K562 (cell line): ENCODE results near the gene TRMT10B. TPM values are rescaled to one million over a fixed set of nuclear protein-coding genes. Genes with fewer than 3 reads are reported as not detected.
"Not testable (repeated sequence)": the region's sequence is repeated elsewhere in the genome, so short reads cannot be mapped to it uniquely, and the experiment has no call there.

ENCODE experiments used
- ATAC-seq: fragments of 200-7000 bp; cut with Tn5 transposase; 3 replicates; pipeline ENCODE4 v1.9.1; 2020; ENCODE audit warnings: moderate library complexity
- BruUV-seq: library from RNA; stranded (reverse); fragments of 400-500 nt; replicated peaks from 2 replicates; lab custom pipeline; 2021; lab: Mats Ljungman, UMichigan
- CTCF ChIA-PET: fragments of 300-600 bp; formaldehyde crosslinking; extraction: SDS; loops from one replicate; lab custom pipeline; 2021; ENCODE audit warnings: low intra/inter-chr PET ratio; lab: Yijun Ruan, JAX
- POLR2A ChIA-PET: fragments of 300-600, 350-650 bp; sonication (Branson Sonifier 250); formaldehyde crosslinking; extraction: SDS; loops from one replicate; lab custom pipeline; 2021; ENCODE audit warnings: antibody characterized with exemption, inconsistent platforms; lab: Yijun Ruan, JAX
- DNase-seq, 4 experiments: peaks; one replicate each; pipeline versions ENCODE4 v3.0.0 to v3.0.0-alpha.2; 2011 to 2018; ENCODE audit warnings: low spot score in 3 of 4, mixed read lengths in 3 of 4; ENCODE audit errors: extremely low read depth in 1 of 4
- FAIRE-seq: peaks from 2 replicates; lab custom pipeline; 2011; peaks lifted over from hg19 to GRCh38; lab: Jason Lieb, UNC
- H2AFZ ChIP-seq: 2 replicates; pipeline ENCODE4 v1.6.0; 2011; ENCODE audit warnings: low read depth, low read length, control low read depth, inconsistent platforms
- H3K27ac ChIP-seq: fragments of 200-600 bp; 3 replicates; pipeline ENCODE4 v1.8.0; 2011; ENCODE audit warnings: low read depth, mild to moderate bottlenecking, control low read depth, inconsistent platforms, low read length, moderate library complexity, mixed read lengths; ENCODE audit errors: extremely low read depth
- H3K27me3 ChIP-seq, 2 experiments: fragments of 300-600 bp in 1 of 2; 2 replicates in 1 of 2; 3 replicates in 1 of 2; pipeline versions ENCODE4 v1.6.0 to v1.8.0; 2011; ENCODE audit warnings: inconsistent platforms in 2 of 2, low read length in 2 of 2, mild to moderate bottlenecking in 1 of 2, mixed read lengths in 1 of 2, moderate library complexity in 1 of 2; ENCODE audit not compliant: control insufficient read depth in 2 of 2, insufficient read depth in 2 of 2
- H3K36me3 ChIP-seq: fragments of 300-600 bp; 3 replicates; pipeline ENCODE4 v1.8.0; 2011; ENCODE audit warnings: mild to moderate bottlenecking, low read length, inconsistent platforms; ENCODE audit not compliant: control insufficient read depth, insufficient read depth
- H3K4me1 ChIP-seq, 2 experiments: fragments of 200-600 bp in 1 of 2; replicated peaks in 1 of 2; 2 replicates in 1 of 2; 3 replicates in 1 of 2; pipeline versions ENCODE4 v1.5.1 to v1.8.0; 2011; ENCODE audit warnings: inconsistent platforms in 2 of 2, low read length in 2 of 2, mild to moderate bottlenecking in 1 of 2, mixed read lengths in 1 of 2, moderate library complexity in 1 of 2; ENCODE audit not compliant: control insufficient read depth in 2 of 2, insufficient read depth in 2 of 2
- H3K4me2 ChIP-seq: 2 replicates; pipeline ENCODE4 v1.6.1; 2011; ENCODE audit warnings: low read length, control low read depth, inconsistent platforms, mixed read lengths; ENCODE audit not compliant: insufficient read depth
- H3K4me3 ChIP-seq: fragments of 200-600 bp; sonication (generic), shearing (Covaris generic); 2 replicates; pipeline ENCODE4 v1.5.1; 2016; ENCODE audit warnings: control low read depth, inconsistent platforms
- H3K79me2 ChIP-seq: fragments of 200-600 bp; 3 replicates; pipeline ENCODE4 v1.8.0; 2011; ENCODE audit warnings: low read length, inconsistent platforms; ENCODE audit not compliant: control insufficient read depth, insufficient read depth
- H3K9ac ChIP-seq, 2 experiments: 2 replicates each; pipeline versions ENCODE4 v1.6.0 to v1.6.1; 2011; ENCODE audit warnings: low read depth in 2 of 2, low read length in 2 of 2, control low read depth in 1 of 2, inconsistent platforms in 1 of 2, mild to moderate bottlenecking in 1 of 2, mixed read lengths in 1 of 2; ENCODE audit not compliant: insufficient read depth in 1 of 2
- H3K9me1 ChIP-seq: one replicate; pipeline ENCODE4 v1.6.0; 2011; ENCODE audit warnings: inconsistent platforms, mild to moderate bottlenecking, low read length, moderate library complexity; ENCODE audit not compliant: control insufficient read depth, insufficient read depth
- H3K9me3 ChIP-seq: replicated peaks from 2 replicates; pipeline ENCODE4 v1.5.1; 2011; ENCODE audit warnings: low read depth, low read length, inconsistent platforms; ENCODE audit not compliant: control insufficient read depth, insufficient read depth
- H4K20me1 ChIP-seq: replicated peaks from 2 replicates; pipeline ENCODE4 v1.6.1; 2011; ENCODE audit warnings: low read length, inconsistent platforms, mixed read lengths; ENCODE audit not compliant: control insufficient read depth, insufficient read depth
- PCBP1 ChIP-seq: fragments of 200-400 bp; formaldehyde crosslinking; IDR thresholded peaks from 2 replicates; pipeline ENCODE4 v1.6.1; 2018; ENCODE audit warnings: mild to moderate bottlenecking, low read depth, low read length; ENCODE audit not compliant: poor library complexity, severe bottlenecking
- WGBS: fragments of 100-300 bp; shearing (Covaris generic); methylation state at CpG from one replicate; pipeline ENCODE4 v1.1.6; 2016; ENCODE audit warnings: low coverage, mixed read lengths; ENCODE audit not compliant: insufficient coverage; ENCODE audit errors: missing lambda C conversion rate; 5-methylcytosine and 5-hydroxymethylcytosine counted together
- in situ Hi-C: fragments of 300-500 bp; cut with MboI; formaldehyde crosslinking; loops from 4 replicates; pipeline ENCODE4 v1.15.0; 2018; ENCODE audit warnings: inconsistent platforms, mixed read lengths
- intact Hi-C: fragments of 100-400 bp; cut with micrococcal nuclease; formaldehyde crosslinking; loops from 2 replicates; pipeline ENCODE4 v1.14.2; 2022
- polyA plus RNA-seq, 8 experiments: library from polyadenylated mRNA; depleted of rRNA in 4 of 8; stranded (reverse) in 5 of 8; unstranded in 3 of 8; fragments of >200 nt; fragmentation: Nextera tagmentation in 2 of 8; fragmentation: Illumina TruSeq in 1 of 8; extraction: Ambion mirVana in 2 of 8; extraction: Trizol in 1 of 8; gene quantifications; 2 replicates each; pipeline versions ENCODE4 v1.2.1 to v1.2.3, GENCODE V29; 2011 to 2014; ENCODE audit warnings: inconsistent platforms in 1 of 8, missing spikeins in 1 of 8
- total RNA-seq, 7 experiments: library from RNA; depleted of rRNA in 6 of 7; stranded (reverse); fragments of >200 nt in 6 of 7; fragmentation: Illumina TruSeq in 2 of 7; extraction: Trizol in 2 of 7; gene quantifications; 2 replicates each; pipeline versions ENCODE4 v1.2.1 to v1.2.3, GENCODE V29; 2011 to 2021; ENCODE audit warnings: low replicate concordance in 1 of 7

Gene TRMT10B
- total and polyA plus RNA-seq, 9 of the 15 experiments (the other 6 are each of a cell fraction or from before 2014, with no cell fraction given), result 2.9 to 13.4 (median 7.0) TPM

- peak; percentile 77 for TF ChIP-seq PCBP1
- Histone ChIP-seq H3K79me2 (peaks cover 12% of the 10 kb centered on the region), H3K4me1 (peaks cover 15 to 18% of the 10 kb centered on the region in 2 experiments; a peak in 4 of 5 replicates)
- 84% methylated on average over 12 of the region's 30 CpGs for WGBS
- H3K4me2 ChIP-seq, ATAC-seq, BruUV-seq, H3K9ac ChIP-seq, H4K20me1 ChIP-seq, DNase-seq, CTCF ChIA-PET, H3K27ac ChIP-seq, H2AFZ ChIP-seq, H3K9me1 ChIP-seq, FAIRE-seq, intact Hi-C loops, H3K4me3 ChIP-seq, H3K9me3 ChIP-seq, H3K27me3 ChIP-seq, H3K36me3 ChIP-seq: not testable (repeated sequence)
- POLR2A ChIA-PET, result interaction anchor here (0.7 kb wide), 1 partner anchor 688 kb away, joined by 3 read pairs; no protein-coding TSS in a partner anchor
- in situ Hi-C loops, result loop anchor here (10.0 kb wide), 1 partner anchor 153 kb away; the partner anchor contains the start of gene SLC25A51
These were observed 1.9 kb upstream of the TRMT10B start for GRCh38 chr9:37751704-37752103.

GRCh38 chr9:37752112-37752511 is 1.5 kb upstream of the TRMT10B start:
- H3K27me3 ChIP-seq, DNase-seq, H3K9me1 ChIP-seq, H2AFZ ChIP-seq, intact Hi-C loops, H3K36me3 ChIP-seq, H3K4me2 ChIP-seq, BruUV-seq, ATAC-seq, H3K4me3 ChIP-seq, H4K20me1 ChIP-seq, H3K27ac ChIP-seq, CTCF ChIA-PET, FAIRE-seq, H3K9me3 ChIP-seq, H3K9ac ChIP-seq: not testable (repeated sequence)
- peaks cover 12% of the 10 kb centered on the region for H3K79me2 ChIP-seq
- POLR2A ChIA-PET, result interaction anchor here (0.6 to 0.7 kb wide), 2 partner anchors 28 to 688 kb away, joined by 3 to 4 read pairs; no protein-coding TSS in a partner anchor
- 98% methylated on average over 6 of the region's 13 CpGs for WGBS
- peaks cover 15 to 18% of the 10 kb centered on the region in 2 experiments; a peak in 4 of 5 replicates for H3K4me1 ChIP-seq
- in situ Hi-C loops, result loop anchor here (10.0 kb wide), 1 partner anchor 153 kb away; the partner anchor contains the start of gene SLC25A51
